ELF-1 (cell line): Measurements from ENCODE around the gene USP44.
"Not testable (repeated sequence)": the region's sequence is repeated elsewhere in the genome, so short reads cannot be mapped to it uniquely, and the experiment has no call there.

Experiments used
- DNase-seq: peaks from one replicate; pipeline ENCODE4 v3.0.0-alpha.2; 2016; ENCODE audit warnings: low read depth, low spot score

The USP44 gene

GRCh38 chr12:95509300-95509699 lies 42.0 kb downstream of the USP44 start:
- no peak for DNase-seq

- no peak for DNase-seq
Measured at GRCh38 chr12:95506707-95507523, 44.4 kb downstream of the USP44 start.

GRCh38 chr12:95505039-95505438 lies 46.2 kb downstream of the USP44 start:
- DNase-seq: no peak

- no peak for DNase-seq
Measured at GRCh38 chr12:95504140-95504539, 47.1 kb downstream of the USP44 start.

GRCh38 chr12:95499772-95500171 lies 51.5 kb downstream of the USP44 start:
- no peak for DNase-seq

GRCh38 chr12:95498968-95499367 lies 52.3 kb downstream of the USP44 start:
- no peak for DNase-seq

GRCh38 chr12:95497031-95497430 lies 54.2 kb downstream of the USP44 start:
- no peak for DNase-seq

GRCh38 chr12:95495433-95495832 lies 55.8 kb downstream of the USP44 start:
- DNase-seq: no peak

GRCh38 chr12:95494888-95495287 lies 56.4 kb downstream of the USP44 start:
- DNase-seq: no peak

- no peak for DNase-seq
Measured at GRCh38 chr12:95492462-95492861, 58.8 kb downstream of the USP44 start.

GRCh38 chr12:95487024-95487423 lies 64.3 kb downstream of the USP44 start:
- DNase-seq: no peak

- DNase-seq: no peak
Measured at GRCh38 chr12:95484524-95484923, 66.8 kb downstream of the USP44 start.

- not testable (repeated sequence) for DNase-seq
Measured at GRCh38 chr12:95482564-95482963, 68.7 kb downstream of the USP44 start.

- no peak for DNase-seq
Measured at GRCh38 chr12:95481888-95482287, 69.4 kb downstream of the USP44 start.

- DNase-seq: no peak
Measured at GRCh38 chr12:95481072-95481471, 70.2 kb downstream of the USP44 start.

GRCh38 chr12:95480230-95480629 lies 71.0 kb downstream of the USP44 start:
- no peak for DNase-seq

- DNase-seq: no peak
Measured at GRCh38 chr12:95474660-95474958, 76.7 kb downstream of the USP44 start.

- peak; percentile 98 for DNase-seq
Measured at GRCh38 chr12:95473884-95474659, 77.2 kb downstream of the USP44 start, which contains the start of gene METAP2. Gene METAP2 (plus strand): TSS chr12:95474152. CDS start chr12:95474180, 28 bp downstream.

GRCh38 chr12:95473231-95473883 lies 77.9 kb downstream of the USP44 start:
- DNase-seq: no peak

GRCh38 chr12:95470300-95470699 lies 81.0 kb downstream of the USP44 start:
- no peak for DNase-seq
